Ovary (tissue), 3 donors: ENCODE data around the gene HIVEP3.

Source experiments
- EP300 ChIP-seq: sonication (generic); formaldehyde crosslinking; IDR thresholded peaks from one replicate; pipeline ENCODE4 v1.6.1; 2017; ENCODE audit warnings: antibody characterized with exemption
- TF ChIP-seq, protein P1 (sequence below), 3 donors: fragments of 450-650 bp in 2 of 3; fragments of 200-600 bp in 1 of 3; IDR thresholded peaks; one replicate each; pipeline versions ENCODE4 v1.5.1 to v1.8.0; 2016 to 2022; ENCODE audit warnings: antibody characterized with exemption in 3 of 3, mild to moderate bottlenecking in 1 of 3
- donor health status: DM: no; HTN: no; CAD: no.

DNA sequence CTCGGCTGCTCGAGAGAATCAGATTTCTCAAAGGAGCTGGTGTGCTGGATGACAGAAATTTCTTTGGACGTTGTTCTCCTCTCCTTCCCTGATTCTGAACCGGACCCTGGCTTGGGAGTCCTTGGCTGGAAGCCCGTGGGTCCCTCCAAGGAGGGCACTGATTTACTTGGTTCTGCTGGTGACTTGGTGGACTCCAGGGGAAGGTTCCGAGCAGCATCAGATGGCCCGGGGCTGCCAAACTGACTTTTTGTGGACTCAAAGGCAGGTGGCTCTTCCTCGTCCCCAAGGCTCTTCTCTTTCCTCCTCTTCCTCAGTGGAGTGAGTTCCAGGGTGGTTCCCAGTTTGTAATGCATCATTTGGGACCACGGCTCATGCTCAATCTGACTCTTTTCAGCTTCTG lies 336.4 kb downstream of the HIVEP3 start:
- TF ChIP-seq, protein P1, sequence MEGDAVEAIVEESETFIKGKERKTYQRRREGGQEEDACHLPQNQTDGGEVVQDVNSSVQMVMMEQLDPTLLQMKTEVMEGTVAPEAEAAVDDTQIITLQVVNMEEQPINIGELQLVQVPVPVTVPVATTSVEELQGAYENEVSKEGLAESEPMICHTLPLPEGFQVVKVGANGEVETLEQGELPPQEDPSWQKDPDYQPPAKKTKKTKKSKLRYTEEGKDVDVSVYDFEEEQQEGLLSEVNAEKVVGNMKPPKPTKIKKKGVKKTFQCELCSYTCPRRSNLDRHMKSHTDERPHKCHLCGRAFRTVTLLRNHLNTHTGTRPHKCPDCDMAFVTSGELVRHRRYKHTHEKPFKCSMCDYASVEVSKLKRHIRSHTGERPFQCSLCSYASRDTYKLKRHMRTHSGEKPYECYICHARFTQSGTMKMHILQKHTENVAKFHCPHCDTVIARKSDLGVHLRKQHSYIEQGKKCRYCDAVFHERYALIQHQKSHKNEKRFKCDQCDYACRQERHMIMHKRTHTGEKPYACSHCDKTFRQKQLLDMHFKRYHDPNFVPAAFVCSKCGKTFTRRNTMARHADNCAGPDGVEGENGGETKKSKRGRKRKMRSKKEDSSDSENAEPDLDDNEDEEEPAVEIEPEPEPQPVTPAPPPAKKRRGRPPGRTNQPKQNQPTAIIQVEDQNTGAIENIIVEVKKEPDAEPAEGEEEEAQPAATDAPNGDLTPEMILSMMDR (IDR thresholded peaks at IDR 0.05) = no peak
- TF ChIP-seq EP300 = no peak
